OCI-LY1 (cell line): ENCODE data around the gene ZNF221.

ENCODE experiments used
- CTCF ChIP-seq: fragments of 200-600 bp; sonication (generic), shearing (Covaris generic); IDR thresholded peaks from 2 replicates; pipeline ENCODE4 v1.5.1; 2017; ENCODE audit warnings: mild to moderate bottlenecking, antibody characterized with exemption, low read length, moderate library complexity, mixed read lengths
- EZH2 ChIP-seq: fragments of 200-600 bp; sonication (generic), shearing (Covaris generic); IDR thresholded peaks from 2 replicates; pipeline ENCODE4 v1.8.0; 2017; ENCODE audit warnings: borderline replicate concordance, mixed run types, mild to moderate bottlenecking, antibody characterized with exemption, low read length, moderate library complexity, mixed read lengths

GRCh38 chr19:43914051-43914450 lies 37.0 kb upstream of the ZNF221 start:
- TF ChIP-seq EZH2 (no peak), CTCF (no peak)
